Nephron progenitor cell (in vitro differentiated cells): ENCODE measurements around the gene PGBD2.

Experiments
- DNase-seq: peaks from one replicate; pipeline ENCODE4 v3.0.0; 2021
- H3K27ac Mint-ChIP-seq: 2 replicates; pipeline ENCODE4 v1.8.0; 2021; ENCODE audit warnings: mild to moderate bottlenecking, moderate library complexity, mixed read lengths
- H3K27me3 Mint-ChIP-seq: 2 replicates; pipeline ENCODE4 v1.8.0; 2021; ENCODE audit warnings: mild to moderate bottlenecking, low read depth, mixed read lengths; ENCODE audit not compliant: poor library complexity
- H3K36me3 Mint-ChIP-seq: 2 replicates; pipeline ENCODE4 v1.8.0; 2021; ENCODE audit warnings: low read depth, mixed read lengths
- H3K4me1 Mint-ChIP-seq: 2 replicates; pipeline ENCODE4 v1.8.0; 2021; ENCODE audit warnings: mixed read lengths
- H3K4me3 Mint-ChIP-seq: 2 replicates; pipeline ENCODE4 v1.8.0; 2021; ENCODE audit warnings: mild to moderate bottlenecking, moderate library complexity, mixed read lengths
- H3K9me3 Mint-ChIP-seq: 2 replicates; pipeline ENCODE4 v1.8.0; 2021; ENCODE audit warnings: mild to moderate bottlenecking, moderate library complexity, mixed read lengths
- CTCF ChIP-seq: fragments of 200-600 bp; sonication (generic); IDR thresholded peaks from 2 replicates; pipeline ENCODE4 v1.5.0; 2021; ENCODE audit warnings: antibody characterized with exemption

Gene PGBD2

GRCh38 chr1:248906009-248906752 is at the start of gene PGBD2:
Gene PGBD2 (plus strand): TSS chr1:248906235. CDS start chr1:248913863, 7,628 bp downstream.
- peak; percentile 56 for TF ChIP-seq CTCF
- Mint-ChIP-seq H3K36me3 (peaks cover 32% of the 10 kb centered on the region), H3K9me3 (peaks cover 13% of the 10 kb centered on the region), H3K4me3 (peak within 1 kb of the TSS; percentile 94), H3K27me3 (peaks cover 3% of the 10 kb centered on the region), H3K27ac (peak within 1 kb of the TSS; percentile 100), H3K4me1 (peaks cover 48% of the 10 kb centered on the region)
- peak; percentile 98 for DNase-seq

- Mint-ChIP-seq H3K9me3 (no peaks in the 10 kb centered on the region), H3K27me3 (peaks cover 20% of the 10 kb centered on the region), H3K27ac (no peak overlapping the region), H3K4me3 (peak overlapping the region; percentile 87), H3K36me3 (peaks cover 19% of the 10 kb centered on the region), H3K4me1 (peaks cover 36% of the 10 kb centered on the region)
- TF ChIP-seq CTCF, result no peak
- DNase-seq, result no peak
Observed at GRCh38 chr1:248857201-248857600, 48.8 kb upstream of the PGBD2 start.

GRCh38 chr1:248857749-248858095 is 48.3 kb upstream of the PGBD2 start:
- Mint-ChIP-seq H3K27me3 (peaks cover 26% of the 10 kb centered on the region), H3K36me3 (peaks cover 19% of the 10 kb centered on the region), H3K4me1 (peaks cover 40% of the 10 kb centered on the region), H3K4me3 (peak overlapping the region; percentile 87), H3K27ac (no peak overlapping the region), H3K9me3 (no peaks in the 10 kb centered on the region)
- no peak for TF ChIP-seq CTCF
- no peak for DNase-seq

GRCh38 chr1:248858096-248858890 is 47.7 kb upstream of the PGBD2 start:
- H3K27ac Mint-ChIP-seq, result peak overlapping the region; percentile 95
- H3K4me3 Mint-ChIP-seq, result peak overlapping the region; percentile 87
- TF ChIP-seq CTCF, result peak; percentile 16
- H3K9me3 Mint-ChIP-seq, result no peaks in the 10 kb centered on the region
- DNase-seq, result peak; percentile 70
- peaks cover 29% of the 10 kb centered on the region for H3K27me3 Mint-ChIP-seq
- H3K36me3 Mint-ChIP-seq, result peaks cover 19% of the 10 kb centered on the region
- H3K4me1 Mint-ChIP-seq, result peaks cover 43% of the 10 kb centered on the region

GRCh38 chr1:248858891-248859889 is 46.8 kb upstream of the PGBD2 start, which contains the start of gene ZNF692:
Gene ZNF692 (minus strand): TSS chr1:248859085. CDS start chr1:248858309, 776 bp downstream.
- peaks cover 50% of the 10 kb centered on the region for H3K4me1 Mint-ChIP-seq
- peak; percentile 95 for DNase-seq
- H3K9me3 Mint-ChIP-seq, result no peaks in the 10 kb centered on the region
- peaks cover 35% of the 10 kb centered on the region for H3K27me3 Mint-ChIP-seq
- H3K36me3 Mint-ChIP-seq, result peaks cover 16% of the 10 kb centered on the region
- no peak for TF ChIP-seq CTCF
- H3K4me3 Mint-ChIP-seq, result peak within 1 kb of the TSS; percentile 89
- H3K27ac Mint-ChIP-seq, result peak within 1 kb of the TSS; percentile 95
